Mammary epithelial cell (primary cell): ENCODE data around the gene ATP8A1.

Source experiments
- EZH2 ChIP-seq: IDR thresholded peaks from 2 replicates; pipeline ENCODE4 v1.6.1; 2012; ENCODE audit warnings: low read length, inconsistent platforms, borderline replicate concordance
- TF ChIP-seq, protein P1 (sequence below), 2 donors: IDR thresholded peaks in 1 of 2; conservative IDR thresholded peaks in 1 of 2; 2 replicates each; pipeline ENCODE4 v1.5.1; 2011 to 2012; ENCODE audit warnings: inconsistent platforms in 2 of 2, low read length in 2 of 2, mild to moderate bottlenecking in 2 of 2, control low read depth in 1 of 2, low read depth in 1 of 2; ENCODE audit not compliant: insufficient read depth in 1 of 2; ENCODE audit errors: extremely low read depth in 1 of 2

DNA sequence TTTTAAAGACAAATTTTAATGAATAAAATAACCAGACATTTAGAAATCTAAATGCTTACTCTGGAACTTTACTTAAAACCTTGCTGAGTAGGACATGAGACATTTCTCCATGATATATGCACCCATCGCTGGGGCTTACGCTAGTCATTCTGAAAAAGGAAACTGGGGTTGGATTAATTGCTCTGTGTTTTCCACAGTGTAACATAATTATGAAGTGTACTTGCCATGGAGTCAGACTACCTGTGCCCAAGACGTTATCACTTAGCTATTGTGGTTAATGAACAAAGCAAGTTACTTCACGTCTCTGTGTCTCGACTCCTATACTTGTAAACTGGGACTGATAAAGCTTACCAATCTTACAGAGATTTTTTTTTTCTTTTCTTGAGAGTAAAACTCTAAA lies 211.9 kb downstream of the ATP8A1 start:
- TF ChIP-seq, protein P1, sequence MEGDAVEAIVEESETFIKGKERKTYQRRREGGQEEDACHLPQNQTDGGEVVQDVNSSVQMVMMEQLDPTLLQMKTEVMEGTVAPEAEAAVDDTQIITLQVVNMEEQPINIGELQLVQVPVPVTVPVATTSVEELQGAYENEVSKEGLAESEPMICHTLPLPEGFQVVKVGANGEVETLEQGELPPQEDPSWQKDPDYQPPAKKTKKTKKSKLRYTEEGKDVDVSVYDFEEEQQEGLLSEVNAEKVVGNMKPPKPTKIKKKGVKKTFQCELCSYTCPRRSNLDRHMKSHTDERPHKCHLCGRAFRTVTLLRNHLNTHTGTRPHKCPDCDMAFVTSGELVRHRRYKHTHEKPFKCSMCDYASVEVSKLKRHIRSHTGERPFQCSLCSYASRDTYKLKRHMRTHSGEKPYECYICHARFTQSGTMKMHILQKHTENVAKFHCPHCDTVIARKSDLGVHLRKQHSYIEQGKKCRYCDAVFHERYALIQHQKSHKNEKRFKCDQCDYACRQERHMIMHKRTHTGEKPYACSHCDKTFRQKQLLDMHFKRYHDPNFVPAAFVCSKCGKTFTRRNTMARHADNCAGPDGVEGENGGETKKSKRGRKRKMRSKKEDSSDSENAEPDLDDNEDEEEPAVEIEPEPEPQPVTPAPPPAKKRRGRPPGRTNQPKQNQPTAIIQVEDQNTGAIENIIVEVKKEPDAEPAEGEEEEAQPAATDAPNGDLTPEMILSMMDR (conservative IDR thresholded peaks at IDR 0.05 in 1 of 2, IDR thresholded peaks at IDR 0.05 in 1 of 2; ENCODE audit: extremely low read depth in 1 of 2, insufficient read depth in 1 of 2, low read depth in 1 of 2, low read length in 2 of 2), result no peak
- no peak for TF ChIP-seq EZH2
